Measurements from ENCODE around the gene PACRG.

DNA sequence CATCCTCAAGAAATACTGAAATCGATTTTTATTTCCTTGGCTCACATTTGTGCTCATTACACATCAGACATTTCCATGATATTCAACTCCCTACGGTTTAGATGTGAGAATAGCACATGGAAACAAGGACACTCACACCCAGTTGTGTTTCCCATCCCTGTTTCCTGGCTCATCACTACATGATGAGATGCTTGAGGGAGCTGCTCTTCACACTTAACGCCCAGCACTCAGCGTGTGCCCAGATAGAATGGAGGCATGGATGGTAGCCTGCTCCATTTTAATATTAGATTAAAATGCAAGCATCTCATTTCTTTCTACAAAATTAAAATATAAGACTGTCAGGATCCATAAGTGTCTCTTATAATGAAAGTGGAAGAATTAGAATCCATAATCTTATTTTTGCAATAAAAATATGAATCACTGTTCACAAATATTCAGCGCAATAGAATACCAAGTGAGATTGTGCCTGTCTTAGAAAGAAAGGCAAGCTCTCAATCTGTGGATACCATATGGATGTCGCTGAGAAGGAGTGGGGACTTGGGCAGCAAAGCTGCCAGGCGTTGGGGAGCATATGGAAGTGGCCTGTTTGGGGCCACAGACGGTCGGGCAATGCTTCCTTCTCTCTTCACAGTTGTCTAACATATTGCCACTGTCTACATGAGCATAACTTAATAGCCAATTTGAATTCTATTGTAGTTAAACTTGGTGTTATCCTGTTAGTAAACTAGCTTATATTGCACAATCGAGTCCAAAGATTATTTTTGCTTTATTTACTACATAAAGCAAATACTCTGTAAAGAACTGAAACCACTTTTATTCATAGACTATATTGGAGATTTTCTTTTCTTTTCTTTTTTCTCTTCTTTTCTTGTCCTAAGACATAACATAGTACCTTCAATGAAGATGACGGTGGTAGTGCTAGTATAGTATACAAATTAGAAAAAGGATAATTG lies 479.9 kb downstream of the PACRG start:
- no peak for TF ChIP-seq TAF1 (IDR thresholded peaks at IDR 0.05; ENCODE audit: low read depth, low read length)
- no peak for TF ChIP-seq POLR2AphosphoS5 (IDR thresholded peaks at IDR 0.05; ENCODE audit: low read depth, low read length)
- TF ChIP-seq POU2F2 (IDR thresholded peaks at IDR 0.05; ENCODE audit: low read depth, low read length), result no peak

Measured in GM12891 (cell line).